Mononuclear cell (primary cell): ENCODE data around the gene ZNF264. TPM values are rescaled to one million over a fixed set of nuclear protein-coding genes. Genes with fewer than 3 reads are reported as not detected.
"Not testable (repeated sequence)": the region's sequence is repeated elsewhere in the genome, so short reads cannot be mapped to it uniquely, and the experiment has no call there.

ENCODE experiments used
- H3K27me3 ChIP-seq: 2 replicates; pipeline ENCODE4 v1.6.0; 2011; ENCODE audit warnings: low read length, control low read depth; ENCODE audit not compliant: insufficient read depth
- H3K4me1 ChIP-seq: 2 replicates; pipeline ENCODE4 v1.5.1; 2011; ENCODE audit warnings: mild to moderate bottlenecking, low read length, control low read depth; ENCODE audit not compliant: insufficient read depth
- H3K4me3 ChIP-seq: 2 replicates; pipeline ENCODE4 v1.5.1; 2011; ENCODE audit warnings: mild to moderate bottlenecking, low read length, moderate library complexity
- H3K9me3 ChIP-seq: 2 replicates; pipeline ENCODE4 v1.5.1; 2011; ENCODE audit warnings: low read depth, mild to moderate bottlenecking, control low read depth, low read length
- total RNA-seq: library from RNA; depleted of rRNA; stranded (reverse); fragments of >200 nt; gene quantifications from one replicate; pipeline ENCODE4 v1.2.3, GENCODE V29; 2012

The ZNF264 gene
- 37.5 TPM for total RNA-seq

- H3K4me3 ChIP-seq, result peak within 1 kb of the TSS; percentile 72
- no peaks in the 10 kb centered on the region for H3K9me3 ChIP-seq
- peaks cover 7% of the 10 kb centered on the region for H3K27me3 ChIP-seq
- peaks cover 20% of the 10 kb centered on the region for H3K4me1 ChIP-seq
Observed at GRCh38 chr19:57191141-57192076, at the start of gene ZNF264. ZNF264 (plus strand) TSS chr19:57191500; CDS start chr19:57191914, 414 bp downstream.

DNA sequence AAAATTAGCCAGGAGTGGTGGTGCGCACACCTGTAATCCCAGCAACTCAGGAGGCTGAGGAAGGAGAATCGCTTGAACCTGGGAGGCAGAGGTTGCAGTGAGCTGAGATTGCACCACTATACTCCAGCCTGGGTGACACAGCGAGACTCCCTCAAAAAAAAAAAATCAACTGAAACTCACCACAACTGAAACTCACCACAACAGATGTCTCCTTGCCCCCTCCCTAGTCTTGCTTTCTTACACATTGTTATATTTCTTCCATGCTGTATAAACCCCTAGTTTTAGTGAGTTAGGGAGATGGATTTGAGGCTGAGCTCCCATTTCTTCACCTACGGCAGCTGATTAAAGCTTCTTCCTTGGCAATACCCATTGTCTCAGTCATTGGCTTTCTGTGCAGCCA lies 49.6 kb upstream of the ZNF264 start:
- no peaks in the 10 kb centered on the region for H3K9me3 ChIP-seq
- no peaks in the 10 kb centered on the region for H3K4me1 ChIP-seq
- no peaks in the 10 kb centered on the region for H3K27me3 ChIP-seq
- H3K4me3 ChIP-seq, result no peak overlapping the region

DNA sequence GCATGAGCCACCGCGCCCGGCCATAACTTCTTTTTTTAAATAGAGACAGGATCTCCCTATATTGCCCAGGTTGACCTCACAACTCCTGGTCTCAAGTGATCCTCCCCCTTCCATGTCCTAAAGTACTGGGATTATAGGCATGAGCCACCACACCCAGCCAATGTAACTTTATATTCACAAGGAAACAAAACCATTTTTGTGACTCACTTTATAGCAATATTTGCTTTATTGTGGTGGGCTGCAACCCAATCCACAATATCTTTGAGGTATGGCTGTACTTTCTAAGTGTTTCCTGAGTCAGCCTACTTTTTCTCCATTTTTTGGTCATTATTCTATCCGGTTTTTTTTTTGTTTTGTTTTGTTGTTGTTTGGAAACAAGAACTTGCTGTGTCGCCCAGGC lies 38.4 kb upstream of the ZNF264 start:
- H3K4me1 ChIP-seq, result no peaks in the 10 kb centered on the region
- H3K9me3 ChIP-seq, result no peaks in the 10 kb centered on the region
- no peak overlapping the region for H3K4me3 ChIP-seq
- H3K27me3 ChIP-seq, result no peaks in the 10 kb centered on the region

DNA sequence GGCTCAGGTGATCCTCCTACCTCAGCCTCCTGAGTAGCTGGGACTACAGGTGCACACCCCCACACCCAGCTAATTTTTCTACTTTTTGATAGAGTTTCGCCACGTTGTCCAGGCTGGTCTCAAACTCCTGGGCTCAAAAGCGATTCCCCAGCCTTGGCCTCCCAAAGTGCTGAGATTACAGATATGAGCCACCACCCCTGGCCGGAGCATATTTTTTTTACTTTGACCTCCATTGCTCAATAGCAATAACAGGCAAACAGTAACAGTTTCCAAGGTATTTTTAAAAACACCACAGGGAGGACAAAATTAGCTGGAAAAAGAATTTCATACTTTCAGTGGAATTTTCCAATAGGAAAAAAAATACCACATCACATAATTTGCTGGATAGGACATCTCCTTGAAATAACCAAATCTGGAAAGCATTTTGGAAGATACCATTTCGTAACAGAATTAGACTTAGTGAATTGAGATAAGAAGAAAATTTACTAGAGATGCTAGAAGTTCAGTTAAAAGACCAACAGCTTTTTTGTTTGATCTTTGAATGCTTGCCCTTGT lies 29.2 kb upstream of the ZNF264 start:
- Histone ChIP-seq H3K4me3 (no peak overlapping the region), H3K27me3 (no peaks in the 10 kb centered on the region), H3K9me3 (no peaks in the 10 kb centered on the region), H3K4me1 (no peaks in the 10 kb centered on the region)

DNA sequence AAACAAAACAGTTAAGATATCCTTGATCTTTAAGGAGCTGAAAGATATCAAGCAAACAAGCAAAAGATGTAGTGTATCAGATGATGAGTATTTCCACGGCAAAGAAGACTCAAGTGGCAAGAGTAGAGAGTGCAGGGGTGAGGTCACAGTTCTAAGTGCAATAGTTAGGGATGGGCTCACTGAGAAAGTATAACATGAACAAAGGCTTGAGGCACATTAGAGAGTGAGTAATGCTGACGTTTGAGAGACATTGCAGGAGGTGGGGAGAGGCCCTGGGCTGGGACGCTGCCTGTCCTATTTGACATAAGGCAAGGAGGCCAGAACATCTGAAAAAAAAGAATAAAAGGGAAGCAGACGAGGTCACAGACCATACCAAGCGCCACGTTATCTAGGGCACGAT lies 25.5 kb upstream of the ZNF264 start:
- H3K4me3 ChIP-seq, result no peak overlapping the region
- H3K9me3 ChIP-seq, result no peaks in the 10 kb centered on the region

GRCh38 chr19:57167385-57167784 lies 23.9 kb upstream of the ZNF264 start, which contains the start of gene DUXA:
DUXA (minus strand) TSS chr19:57167485; CDS start chr19:57167443, 42 bp downstream.
- H3K4me3 ChIP-seq, result no peak within 1 kb of the TSS
- H3K9me3 ChIP-seq, result no peaks in the 10 kb centered on the region
- peaks cover 3% of the 10 kb centered on the region for H3K27me3 ChIP-seq
- peaks cover 2% of the 10 kb centered on the region for H3K4me1 ChIP-seq

More for the DNA sequence above, 25.5 kb upstream of the ZNF264 start:
- Histone ChIP-seq H3K4me1 (no peaks in the 10 kb centered on the region), H3K27me3 (peaks cover 1% of the 10 kb centered on the region)

GRCh38 chr19:57171551-57172081 lies 19.7 kb upstream of the ZNF264 start:
- no peak overlapping the region for H3K4me3 ChIP-seq
- peaks cover 8% of the 10 kb centered on the region for H3K27me3 ChIP-seq
- peaks cover 4% of the 10 kb centered on the region for H3K4me1 ChIP-seq
- no peaks in the 10 kb centered on the region for H3K9me3 ChIP-seq

DNA sequence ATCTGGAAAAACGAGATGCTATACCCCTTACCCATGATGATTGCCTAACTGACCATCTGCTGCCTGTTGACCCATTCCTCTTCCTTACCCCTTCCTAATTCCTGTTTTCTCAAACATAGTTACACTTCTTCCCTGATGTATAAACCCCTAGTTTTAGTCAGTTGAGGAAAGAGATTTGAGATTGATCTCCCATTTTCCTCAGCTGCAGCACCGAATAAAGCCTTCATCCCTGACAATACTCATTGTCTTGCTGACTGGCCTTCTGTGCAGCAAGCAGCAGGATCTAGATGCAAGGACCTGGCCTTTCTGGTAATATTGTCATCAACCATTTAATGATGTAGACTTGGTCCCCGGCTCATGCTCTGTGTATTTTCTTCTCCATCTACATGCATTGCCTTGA lies 999 bp upstream of the ZNF264 start:
- Histone ChIP-seq H3K9me3 (no peaks in the 10 kb centered on the region), H3K4me3 (no peak overlapping the region), H3K4me1 (peaks cover 20% of the 10 kb centered on the region), H3K27me3 (peaks cover 10% of the 10 kb centered on the region)

DNA sequence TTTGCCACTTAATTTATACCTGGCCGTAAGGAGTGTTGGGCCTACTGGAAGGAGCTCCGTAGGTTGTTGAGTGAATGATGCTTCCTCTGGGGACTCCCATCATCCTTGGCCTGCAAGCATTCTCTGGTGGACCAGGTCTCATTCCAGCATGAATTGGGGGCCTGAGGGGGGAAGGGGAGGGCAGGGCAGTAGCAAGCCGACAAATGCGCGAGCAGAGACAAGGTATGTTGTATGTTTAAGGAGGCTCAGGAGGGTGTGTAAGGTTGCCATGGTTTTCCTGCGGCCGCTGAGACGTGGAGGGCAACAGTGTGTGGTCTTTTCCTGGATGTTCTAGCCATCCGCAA lies 749 bp downstream of the ZNF264 start:
- peaks cover 4% of the 10 kb centered on the region for H3K27me3 ChIP-seq
- H3K9me3 ChIP-seq, result no peaks in the 10 kb centered on the region
- H3K4me3 ChIP-seq, result peak overlapping the region; percentile 72
- peaks cover 20% of the 10 kb centered on the region for H3K4me1 ChIP-seq

GRCh38 chr19:57192993-57193392 lies 1.7 kb downstream of the ZNF264 start:
- no peaks in the 10 kb centered on the region for H3K9me3 ChIP-seq
- no peaks in the 10 kb centered on the region for H3K27me3 ChIP-seq
- H3K4me1 ChIP-seq, result peaks cover 20% of the 10 kb centered on the region
- H3K4me3 ChIP-seq, result no peak overlapping the region

- H3K27me3 ChIP-seq, H3K4me1 ChIP-seq, H3K4me3 ChIP-seq, H3K9me3 ChIP-seq: not testable (repeated sequence)
Observed at GRCh38 chr19:57197874-57198273, 6.6 kb downstream of the ZNF264 start.

GRCh38 chr19:57202160-57202559 lies 10.9 kb downstream of the ZNF264 start:
- Histone ChIP-seq H3K4me1 (no peaks in the 10 kb centered on the region), H3K4me3 (no peak overlapping the region), H3K27me3 (no peaks in the 10 kb centered on the region), H3K9me3 (no peaks in the 10 kb centered on the region)

- H3K9me3 ChIP-seq, result peaks cover 35% of the 10 kb centered on the region
Observed at GRCh38 chr19:57210381-57210780, 19.1 kb downstream of the ZNF264 start.

GRCh38 chr19:57212109-57212508 lies 20.8 kb downstream of the ZNF264 start:
- Histone ChIP-seq H3K4me3 (no peak overlapping the region), H3K27me3 (no peaks in the 10 kb centered on the region), H3K9me3 (peaks cover 35% of the 10 kb centered on the region), H3K4me1 (no peaks in the 10 kb centered on the region)

More at GRCh38 chr19:57210381-57210780, 19.1 kb downstream of the ZNF264 start:
- Histone ChIP-seq H3K4me3 (no peak overlapping the region), H3K27me3 (no peaks in the 10 kb centered on the region), H3K4me1 (no peaks in the 10 kb centered on the region)

- no peaks in the 10 kb centered on the region for H3K4me1 ChIP-seq
- no peaks in the 10 kb centered on the region for H3K27me3 ChIP-seq
- no peak overlapping the region for H3K4me3 ChIP-seq
- H3K9me3 ChIP-seq, result no peaks in the 10 kb centered on the region
Observed at GRCh38 chr19:57227502-57227901, 36.2 kb downstream of the ZNF264 start.
